HG03139 (cell line): ENCODE data around the gene CDK17.

Source experiments
- ATAC-seq: cut with Tn5 transposase; IDR thresholded peaks from one replicate; pipeline ENCODE4 v1.9.1; 2021; ENCODE audit not compliant: unreplicated experiment

Gene CDK17

GRCh38 chr12:96271469-96272199, 128.6 kb downstream of the CDK17 start:
- no peak for ATAC-seq

GRCh38 chr12:96266238-96266637, 134.0 kb downstream of the CDK17 start:
- no peak for ATAC-seq

DNA sequence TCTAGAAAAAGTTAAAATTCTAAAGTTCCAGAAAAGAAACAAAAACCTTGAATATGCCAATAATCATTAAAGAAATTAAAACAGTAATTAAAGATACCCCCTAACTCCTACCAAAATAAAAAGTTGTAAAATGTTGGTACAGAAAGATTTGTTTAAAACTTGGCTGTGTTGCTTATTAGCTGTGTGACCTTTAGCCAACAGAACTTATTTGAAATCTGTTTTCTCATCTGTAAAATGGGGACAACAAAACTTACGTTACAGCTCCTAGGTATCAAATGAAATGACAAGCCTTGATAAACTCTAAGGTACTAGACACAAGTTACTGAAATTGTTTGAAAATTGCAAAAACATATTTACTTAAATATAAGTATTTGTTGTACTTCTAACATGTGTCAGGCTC, 134.4 kb downstream of the CDK17 start:
- no peak for ATAC-seq

- ATAC-seq, result no peak
Observed at GRCh38 chr12:96265400-96265799, 134.8 kb downstream of the CDK17 start.

GRCh38 chr12:96263449-96263902, 136.8 kb downstream of the CDK17 start:
- no peak for ATAC-seq

- no peak for ATAC-seq
Observed at GRCh38 chr12:96261557-96261956, 138.7 kb downstream of the CDK17 start.

- no peak for ATAC-seq
Observed at GRCh38 chr12:96260644-96261043, 139.6 kb downstream of the CDK17 start.

- ATAC-seq, result no peak
Observed at GRCh38 chr12:96260231-96260630, 140.0 kb downstream of the CDK17 start.

DNA sequence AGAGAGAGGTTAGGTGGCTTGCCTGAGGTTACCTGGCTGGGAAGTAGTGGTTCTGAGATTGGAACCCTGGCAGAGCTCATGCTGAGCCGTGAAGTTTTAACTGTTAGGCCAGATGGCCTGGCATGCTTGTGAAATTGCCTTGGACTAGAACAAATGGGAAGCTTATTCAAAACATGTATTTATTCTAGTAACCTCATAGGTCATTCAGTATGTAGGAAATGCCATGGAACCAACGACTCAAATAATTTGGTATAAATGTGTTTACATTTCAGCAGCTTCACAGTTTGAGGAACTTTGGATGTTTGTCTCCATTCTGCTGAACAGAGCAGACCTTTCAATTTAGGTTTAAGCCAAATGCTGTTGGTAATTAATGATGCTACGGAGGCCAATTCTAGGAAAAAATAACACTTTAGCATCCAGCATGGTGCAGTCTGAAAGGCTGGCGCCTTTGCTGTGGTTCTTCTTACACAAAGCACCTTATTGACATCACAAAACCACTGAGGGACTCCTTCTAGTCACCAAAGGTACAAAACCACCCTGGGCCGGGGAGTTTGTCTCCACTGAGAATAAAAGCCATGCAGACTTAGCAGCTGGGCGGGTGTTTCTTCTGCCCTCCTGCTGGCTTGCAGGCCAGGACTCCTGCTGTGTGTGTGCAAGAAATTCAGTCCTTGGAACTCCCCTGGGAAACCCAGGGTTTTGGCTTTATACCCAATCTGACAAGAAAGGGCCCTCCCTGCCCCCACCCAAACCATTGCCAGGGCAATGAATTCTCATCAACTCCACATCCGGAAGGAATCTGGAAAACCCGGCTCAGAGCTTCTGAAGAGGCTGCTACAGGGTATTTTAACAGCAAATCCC, 141.9 kb downstream of the CDK17 start:
- ATAC-seq, result no peak

DNA sequence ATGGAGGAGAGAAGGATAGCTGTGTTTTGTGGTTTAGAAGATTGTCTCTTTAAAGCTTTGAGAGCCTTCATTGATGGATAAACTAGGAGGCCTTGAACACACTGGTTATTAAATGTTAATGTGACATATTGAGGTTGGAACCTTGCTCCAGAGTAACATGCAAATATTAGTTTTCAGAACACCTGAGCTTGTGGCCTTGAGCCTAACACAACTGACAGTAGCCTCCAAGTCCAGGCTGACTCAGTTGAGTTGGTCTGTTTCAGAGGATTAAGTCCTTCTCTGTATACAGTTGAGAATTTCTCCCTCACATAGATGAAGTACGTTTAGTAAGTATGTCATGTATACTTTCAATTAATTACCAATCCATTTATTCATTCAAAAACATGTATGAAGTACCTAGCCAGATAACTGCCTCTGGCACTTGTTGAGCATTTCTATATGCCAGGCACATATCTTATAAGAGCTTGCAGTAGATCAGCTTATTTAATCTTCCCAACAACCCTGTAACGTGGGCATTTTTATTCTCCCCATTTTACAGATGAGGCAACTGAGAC, 142.6 kb downstream of the CDK17 start:
- ATAC-seq, result no peak

- no peak for ATAC-seq
Observed at GRCh38 chr12:96256672-96257361, 143.4 kb downstream of the CDK17 start.

- no peak for ATAC-seq
Observed at GRCh38 chr12:96255077-96255476, 145.2 kb downstream of the CDK17 start.

DNA sequence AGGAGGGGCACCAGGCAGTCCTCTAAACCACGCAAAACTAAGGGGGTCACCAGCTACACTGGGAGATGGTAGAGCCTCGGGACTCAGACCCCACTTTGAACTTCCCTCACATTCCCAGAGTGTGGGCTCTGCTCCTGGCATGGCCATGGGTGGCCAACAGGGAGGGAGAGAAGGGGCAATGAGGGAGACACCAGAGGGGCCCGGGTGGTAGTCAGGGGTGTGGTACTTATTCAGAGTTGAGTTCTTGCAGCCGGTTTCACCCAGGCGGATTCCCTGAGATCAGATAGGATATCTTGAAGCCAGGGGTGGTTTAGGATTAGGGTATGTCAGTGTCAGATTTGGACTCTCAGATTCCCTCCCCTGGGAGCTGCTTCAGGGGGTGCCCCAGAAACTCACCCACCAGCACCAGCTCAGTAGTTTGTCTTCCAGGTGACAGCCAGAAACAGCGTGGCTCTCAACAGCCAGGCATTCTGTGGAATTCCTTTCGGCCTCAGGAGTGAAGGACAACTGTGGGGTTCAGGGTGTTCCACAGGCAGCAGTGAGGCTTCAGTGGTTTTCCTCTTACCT, 150.0 kb downstream of the CDK17 start:
- no peak for ATAC-seq

- no peak for ATAC-seq
Observed at GRCh38 chr12:96249196-96250118, 150.8 kb downstream of the CDK17 start.

GRCh38 chr12:96248136-96248931, 151.9 kb downstream of the CDK17 start:
- ATAC-seq, result no peak

- ATAC-seq, result no peak
Observed at GRCh38 chr12:96247563-96247962, 152.7 kb downstream of the CDK17 start.

- no peak for ATAC-seq
Observed at GRCh38 chr12:96246926-96247505, 153.2 kb downstream of the CDK17 start.

- ATAC-seq, result no peak
Observed at GRCh38 chr12:96244826-96245225, 155.4 kb downstream of the CDK17 start.

GRCh38 chr12:96242597-96242996, 157.6 kb downstream of the CDK17 start:
- ATAC-seq, result no peak
